GM21723 (cell line): ENCODE results near the gene TRPM5.

ENCODE experiments used
- ATAC-seq: cut with Tn5 transposase; IDR thresholded peaks from one replicate; pipeline ENCODE4 v1.9.1; 2021; ENCODE audit warnings: mild to moderate bottlenecking, moderate library complexity; ENCODE audit not compliant: unreplicated experiment

Gene TRPM5

GRCh38 chr11:2409611-2410468 is 34.5 kb downstream of the TRPM5 start:
- ATAC-seq: no peak

GRCh38 chr11:2409126-2409525 is 35.2 kb downstream of the TRPM5 start:
- ATAC-seq: no peak

GRCh38 chr11:2408671-2409070 is 35.6 kb downstream of the TRPM5 start:
- no peak for ATAC-seq

GRCh38 chr11:2406878-2407410 is 37.4 kb downstream of the TRPM5 start:
- ATAC-seq: no peak

GRCh38 chr11:2406451-2406850 is 37.9 kb downstream of the TRPM5 start:
- no peak for ATAC-seq

- ATAC-seq: no peak
These were observed 39.5 kb downstream of the TRPM5 start for GRCh38 chr11:2404735-2405196.

- ATAC-seq: no peak
These were observed 41.2 kb downstream of the TRPM5 start for GRCh38 chr11:2402890-2403645.

- no peak for ATAC-seq
These were observed 42.2 kb downstream of the TRPM5 start for GRCh38 chr11:2402106-2402505.

GRCh38 chr11:2401436-2401984 is 42.8 kb downstream of the TRPM5 start:
- no peak for ATAC-seq

- peak; percentile 4 for ATAC-seq
These were observed 43.4 kb downstream of the TRPM5 start for GRCh38 chr11:2400762-2401435.

- peak; percentile 79 for ATAC-seq
These were observed 44.1 kb downstream of the TRPM5 start, which contains the start of gene TSSC4 for GRCh38 chr11:2400069-2400761. TSSC4 (plus strand) TSS chr11:2400750; CDS start chr11:2402634, 1,884 bp downstream.

GRCh38 chr11:2399488-2400068 is 44.7 kb downstream of the TRPM5 start:
- ATAC-seq: peak; percentile 3

GRCh38 chr11:2398664-2399355 is 45.5 kb downstream of the TRPM5 start:
- no peak for ATAC-seq

- no peak for ATAC-seq
These were observed 47.3 kb downstream of the TRPM5 start for GRCh38 chr11:2397005-2397404.

GRCh38 chr11:2396471-2396870 is 47.8 kb downstream of the TRPM5 start:
- no peak for ATAC-seq

GRCh38 chr11:2395856-2396255 is 48.5 kb downstream of the TRPM5 start:
- ATAC-seq: no peak

GRCh38 chr11:2395211-2395730 is 49.0 kb downstream of the TRPM5 start:
- no peak for ATAC-seq

- ATAC-seq: no peak
These were observed 49.6 kb downstream of the TRPM5 start for GRCh38 chr11:2394818-2395105.
